MM.1S (cell line): ENCODE measurements around the gene PRLHR.

Source experiments
- DNase-seq: peaks from one replicate; pipeline ENCODE4 v3.0.0-alpha.2; 2015
- H2AFZ ChIP-seq: fragments of 300-600 bp; sonication (generic); 2 replicates; pipeline ENCODE4 v1.6.0; 2016; ENCODE audit warnings: antibody characterized with exemption, low read length
- H3F3A ChIP-seq: fragments of 300-600 bp; sonication (generic); 2 replicates; pipeline ENCODE4 v1.6.1; 2016; ENCODE audit warnings: mild to moderate bottlenecking, antibody characterized with exemption, low read length, moderate library complexity, mixed read lengths; ENCODE audit not compliant: insufficient read depth
- H3K27ac ChIP-seq: fragments of 300-600 bp; sonication (generic); 2 replicates; pipeline ENCODE4 v1.5.1; 2016; ENCODE audit warnings: mild to moderate bottlenecking, low read length
- H3K27me3 ChIP-seq: fragments of 300-600 bp; sonication (generic); replicated peaks from 2 replicates; pipeline ENCODE4 v1.6.0; 2016; ENCODE audit warnings: low read length; ENCODE audit not compliant: insufficient read depth
- H3K36me3 ChIP-seq: fragments of 300-600 bp; sonication (generic); replicated peaks from 2 replicates; pipeline ENCODE4 v1.6.1; 2016; ENCODE audit warnings: mild to moderate bottlenecking, low read length, mixed read lengths; ENCODE audit not compliant: insufficient read depth
- H3K4me1 ChIP-seq: fragments of 300-600 bp; sonication (generic); 2 replicates; pipeline ENCODE4 v1.6.1; 2016; ENCODE audit warnings: low read length, mixed read lengths
- H3K4me2 ChIP-seq: fragments of 300-600 bp; sonication (generic); 2 replicates; pipeline ENCODE4 v1.6.0; 2016; ENCODE audit warnings: low read depth, low read length
- H3K4me3 ChIP-seq: fragments of 300-600 bp; sonication (generic); 2 replicates; pipeline ENCODE4 v1.5.1; 2016; ENCODE audit warnings: low read length, mixed read lengths
- H3K79me2 ChIP-seq: fragments of 300-600 bp; sonication (generic); 2 replicates; pipeline ENCODE4 v1.6.1; 2016; ENCODE audit warnings: mixed run types, low read length, mixed read lengths
- H3K9ac ChIP-seq: fragments of 300-600 bp; sonication (generic); 2 replicates; pipeline ENCODE4 v1.6.1; 2016; ENCODE audit warnings: low read length, mixed read lengths
- H3K9me2 ChIP-seq: fragments of 300-600 bp; sonication (generic); replicated peaks from 2 replicates; pipeline ENCODE4 v1.6.1; 2016; ENCODE audit warnings: mild to moderate bottlenecking, low read length, mixed read lengths; ENCODE audit not compliant: insufficient read depth
- H3K9me3 ChIP-seq: fragments of 300-600 bp; sonication (generic); replicated peaks from 2 replicates; pipeline ENCODE4 v1.6.1; 2016; ENCODE audit warnings: mild to moderate bottlenecking, low read length, mixed read lengths; ENCODE audit not compliant: insufficient read depth
- H4K20me1 ChIP-seq: fragments of 300-600 bp; sonication (generic); 2 replicates; pipeline ENCODE4 v1.6.1; 2016; ENCODE audit warnings: mild to moderate bottlenecking, low read length, moderate library complexity, mixed read lengths; ENCODE audit not compliant: insufficient read depth
- CTCF ChIP-seq: fragments of 300-600 bp; sonication (generic); IDR thresholded peaks from 2 replicates; pipeline ENCODE4 v1.5.1; 2016; ENCODE audit warnings: antibody characterized with exemption, low read length, mixed read lengths
- EZH2 ChIP-seq: fragments of 300-600 bp; sonication (generic); optimal IDR thresholded peaks from 2 replicates; pipeline ENCODE3; 2017; ENCODE audit warnings: low read depth, mild to moderate bottlenecking, antibody characterized with exemption, low read length, mixed read lengths
- EZH2phosphoT487 ChIP-seq: fragments of 300-600 bp; sonication (generic); IDR thresholded peaks from 2 replicates; pipeline ENCODE4 v1.6.1; 2018; ENCODE audit warnings: antibody characterized with exemption, low read length

Gene PRLHR

GRCh38 chr10:118569241-118569881 is 26.1 kb downstream of the PRLHR start:
- H3K4me3 ChIP-seq = no peak overlapping the region
- H2AFZ ChIP-seq = no peak overlapping the region
- H3K4me1 ChIP-seq = no peaks in the 10 kb centered on the region
- H3K9ac ChIP-seq = no peak overlapping the region
- no peak overlapping the region for H3K27ac ChIP-seq
- TF ChIP-seq EZH2phosphoT487 (no peak), CTCF (no peak), EZH2 (no peak)
- H3K79me2 ChIP-seq = no peaks in the 10 kb centered on the region
- no peak for DNase-seq
- no peaks in the 10 kb centered on the region for H3K9me3 ChIP-seq
- no peak overlapping the region for H3K4me2 ChIP-seq
- H3K27me3 ChIP-seq = no peaks in the 10 kb centered on the region
- no peaks in the 10 kb centered on the region for H4K20me1 ChIP-seq
- no peaks in the 10 kb centered on the region for H3F3A ChIP-seq
- no peaks in the 10 kb centered on the region for H3K36me3 ChIP-seq
- no peaks in the 10 kb centered on the region for H3K9me2 ChIP-seq

GRCh38 chr10:118568327-118568848 is 27.1 kb downstream of the PRLHR start:
- DNase-seq = peak; percentile 71
- Histone ChIP-seq H3K9ac (no peak overlapping the region; the same call in 1 of the 2 replicates), H3K9me2 (no peaks in the 10 kb centered on the region), H3K36me3 (no peaks in the 10 kb centered on the region), H3K79me2 (no peaks in the 10 kb centered on the region), H3K4me2 (peak overlapping the region; percentile 55), H4K20me1 (no peaks in the 10 kb centered on the region), H3F3A (no peaks in the 10 kb centered on the region), H2AFZ (peak overlapping the region; percentile 45; the same call in 1 of the 2 replicates), H3K4me1 (no peaks in the 10 kb centered on the region), H3K9me3 (no peaks in the 10 kb centered on the region), H3K27me3 (no peaks in the 10 kb centered on the region), H3K27ac (no peak overlapping the region), H3K4me3 (peak overlapping the region; percentile 24; the same call in 1 of the 2 replicates)
- no peak for TF ChIP-seq EZH2phosphoT487
- TF ChIP-seq EZH2 = no peak
- peak; percentile 58 for TF ChIP-seq CTCF

- Histone ChIP-seq H3K9ac (no peak overlapping the region), H3F3A (no peaks in the 10 kb centered on the region), H3K79me2 (no peaks in the 10 kb centered on the region), H3K4me3 (no peak overlapping the region), H3K27ac (no peak overlapping the region), H3K27me3 (no peaks in the 10 kb centered on the region), H3K4me1 (no peaks in the 10 kb centered on the region), H3K4me2 (no peak overlapping the region), H3K9me3 (no peaks in the 10 kb centered on the region), H4K20me1 (no peaks in the 10 kb centered on the region), H3K36me3 (no peaks in the 10 kb centered on the region), H2AFZ (no peak overlapping the region), H3K9me2 (no peaks in the 10 kb centered on the region)
- TF ChIP-seq CTCF = no peak
- TF ChIP-seq EZH2 = no peak
- TF ChIP-seq EZH2phosphoT487 = no peak
- no peak for DNase-seq
These were observed 27.7 kb downstream of the PRLHR start for GRCh38 chr10:118567701-118568248.
